Measurements from ENCODE around the gene DPM2. TPM values are rescaled to one million over a fixed set of nuclear protein-coding genes. Genes with fewer than 3 reads are reported as not detected.

The DPM2 gene
- total RNA-seq, 1 donor from 2014 or later, result 17.7 TPM

DNA sequence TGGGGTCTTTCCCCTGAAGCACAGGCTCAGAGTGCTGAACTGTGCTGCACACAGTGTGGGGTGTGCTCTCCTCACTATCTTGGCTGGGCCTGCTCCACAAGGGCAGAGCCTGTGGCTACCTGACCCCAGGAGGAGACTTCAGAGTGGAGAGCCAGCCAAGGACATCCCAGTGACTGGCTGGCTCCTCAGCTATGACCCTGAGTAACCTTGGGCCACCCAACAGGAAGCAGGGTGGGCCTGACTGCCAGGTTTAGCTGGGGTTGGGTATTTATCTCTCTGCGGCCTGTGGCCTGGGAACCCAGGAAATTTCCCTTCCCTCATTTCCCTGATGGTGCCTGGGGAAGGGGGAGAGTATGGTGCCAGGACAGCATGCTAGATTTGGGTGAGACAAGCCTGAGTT is 45.3 kb upstream of the DPM2 start:
- H3K36me3 ChIP-seq, result no peaks in the 10 kb centered on the region
- intact Hi-C loops (cut with DNase I), result loop anchor here (5.0 kb wide), 1 partner anchor 41 kb away; no protein-coding TSS in a partner anchor
- TF ChIP-seq POLR2AphosphoS5 (IDR thresholded peaks at IDR 0.05; ENCODE audit: insufficient read depth in 1 of 2, low read depth in 1 of 2) (no peak), POLR2A (IDR thresholded peaks at IDR 0.05) (no peak)
- TF ChIP-seq, protein P1, sequence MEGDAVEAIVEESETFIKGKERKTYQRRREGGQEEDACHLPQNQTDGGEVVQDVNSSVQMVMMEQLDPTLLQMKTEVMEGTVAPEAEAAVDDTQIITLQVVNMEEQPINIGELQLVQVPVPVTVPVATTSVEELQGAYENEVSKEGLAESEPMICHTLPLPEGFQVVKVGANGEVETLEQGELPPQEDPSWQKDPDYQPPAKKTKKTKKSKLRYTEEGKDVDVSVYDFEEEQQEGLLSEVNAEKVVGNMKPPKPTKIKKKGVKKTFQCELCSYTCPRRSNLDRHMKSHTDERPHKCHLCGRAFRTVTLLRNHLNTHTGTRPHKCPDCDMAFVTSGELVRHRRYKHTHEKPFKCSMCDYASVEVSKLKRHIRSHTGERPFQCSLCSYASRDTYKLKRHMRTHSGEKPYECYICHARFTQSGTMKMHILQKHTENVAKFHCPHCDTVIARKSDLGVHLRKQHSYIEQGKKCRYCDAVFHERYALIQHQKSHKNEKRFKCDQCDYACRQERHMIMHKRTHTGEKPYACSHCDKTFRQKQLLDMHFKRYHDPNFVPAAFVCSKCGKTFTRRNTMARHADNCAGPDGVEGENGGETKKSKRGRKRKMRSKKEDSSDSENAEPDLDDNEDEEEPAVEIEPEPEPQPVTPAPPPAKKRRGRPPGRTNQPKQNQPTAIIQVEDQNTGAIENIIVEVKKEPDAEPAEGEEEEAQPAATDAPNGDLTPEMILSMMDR (IDR thresholded peaks at IDR 0.05), result no peak

DNA sequence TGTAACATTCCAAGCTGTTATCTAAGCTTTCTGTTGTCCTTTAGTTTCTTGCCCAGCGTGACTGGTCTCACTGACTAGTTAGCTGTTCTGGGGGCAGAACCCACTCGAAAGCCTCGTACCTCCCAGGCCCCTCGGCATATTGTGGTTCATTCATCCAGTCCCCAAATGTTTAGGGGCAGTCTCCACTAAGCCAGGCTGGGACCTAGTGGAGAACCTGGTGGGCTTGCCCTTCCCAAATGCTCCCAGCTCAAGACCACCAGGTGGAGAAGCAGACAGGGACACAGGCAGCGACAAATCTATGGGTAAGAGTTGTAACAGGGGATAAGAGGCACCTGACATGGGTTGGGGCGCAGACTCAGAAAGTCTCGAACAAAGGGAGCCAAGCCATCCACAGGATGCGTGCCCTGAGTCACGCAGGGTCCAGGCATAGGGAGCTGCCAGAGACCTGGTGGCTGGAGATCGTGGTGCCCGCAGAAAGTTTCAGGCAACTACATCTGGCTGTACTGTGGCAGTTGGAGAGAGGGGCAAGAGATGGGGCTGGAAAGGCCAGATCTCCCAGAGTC is 44.0 kb upstream of the DPM2 start:
- H3K27ac ChIP-seq, result peak overlapping the region; percentile 94
- intact Hi-C loops (cut with DNase I), result loop anchor here (5.0 kb wide), 1 partner anchor 39 kb away; no protein-coding TSS in a partner anchor
- no peak for DNase-seq (ENCODE audit: extremely low spot score in 2 of 2)
- H3K9me3 ChIP-seq, result no peaks in the 10 kb centered on the region
- H3K4me1 ChIP-seq, result peaks cover 44% of the 10 kb centered on the region
- TF ChIP-seq POLR2A (IDR thresholded peaks at IDR 0.05) (no peak), POLR2AphosphoS5 (IDR thresholded peaks at IDR 0.05; ENCODE audit: insufficient read depth in 1 of 2, low read depth in 1 of 2) (no peak)
- TF ChIP-seq, protein P1 (IDR thresholded peaks at IDR 0.05), result no peak
- no peaks in the 10 kb centered on the region for H3K36me3 ChIP-seq
- H3K4me3 ChIP-seq, result peak overlapping the region; percentile 78 to 95
- no peaks in the 10 kb centered on the region for H3K27me3 ChIP-seq

More for the DNA sequence above, 45.3 kb upstream of the DPM2 start:
- peaks cover 31% of the 10 kb centered on the region for H3K4me1 ChIP-seq
- no peaks in the 10 kb centered on the region for H3K27me3 ChIP-seq
- H3K9me3 ChIP-seq, result no peaks in the 10 kb centered on the region
- H3K4me3 ChIP-seq, result no peak overlapping the region
- H3K27ac ChIP-seq, result peak overlapping the region; percentile 94
- no peak for DNase-seq (ENCODE audit: extremely low spot score in 2 of 2)

DNA sequence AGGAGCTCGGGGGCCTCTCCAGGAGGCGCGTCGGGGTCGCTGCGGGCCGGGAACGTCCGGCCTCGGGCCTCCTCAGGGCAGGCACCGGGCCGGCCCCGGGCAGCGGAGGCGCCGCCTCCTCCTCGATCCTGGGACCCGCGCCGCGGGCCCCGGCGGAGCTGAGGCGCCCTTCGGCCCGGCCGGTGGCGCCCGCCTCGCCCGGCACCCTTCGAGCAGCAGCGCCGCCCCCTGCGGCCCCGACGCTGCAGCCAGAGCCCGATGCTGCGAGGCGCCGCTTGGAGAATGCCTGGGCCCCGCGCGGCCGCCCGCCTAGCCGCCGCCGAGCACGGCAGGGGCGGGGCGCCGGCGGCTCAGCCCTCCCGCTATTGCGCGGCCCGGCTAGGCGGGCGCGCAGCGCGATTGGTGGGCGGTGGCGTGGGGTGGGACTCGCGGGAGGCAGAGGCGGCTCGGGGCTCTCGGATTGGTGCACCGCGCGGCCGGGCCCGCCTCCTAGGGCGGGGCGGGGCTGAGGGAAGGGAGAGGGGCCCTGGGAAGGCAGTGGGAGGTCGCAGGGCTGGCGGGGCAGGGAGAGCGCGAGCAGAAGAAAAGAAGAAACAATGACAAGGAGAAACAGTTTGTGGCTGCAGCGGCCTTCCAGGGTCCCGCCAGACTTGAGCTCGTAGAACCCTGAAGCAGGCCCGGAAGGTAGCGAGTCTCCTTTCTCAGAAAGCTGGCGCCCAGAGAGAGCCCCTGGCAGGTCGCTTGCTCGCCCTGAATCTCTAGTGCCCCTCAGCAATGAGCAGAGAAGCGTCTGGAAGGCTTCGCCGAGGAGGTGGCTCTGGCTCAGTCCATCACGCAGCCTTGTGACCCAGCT is 43.3 kb upstream of the DPM2 start, which contains the start of gene EEIG1:
Gene EEIG1, minus strand, starts transcription at position 284 of the 853 bp plus-strand sequence. CDS start 852 bp downstream, outside the sequence.
- no peaks in the 10 kb centered on the region for H3K36me3 ChIP-seq
- TF ChIP-seq, protein P1 (IDR thresholded peaks at IDR 0.05), result no peak
- peak in 1 of 2 donors; percentile 87 for TF ChIP-seq POLR2A (IDR thresholded peaks at IDR 0.05)
- peak; percentile 28 to 89 for TF ChIP-seq POLR2AphosphoS5 (IDR thresholded peaks at IDR 0.05; ENCODE audit: insufficient read depth in 1 of 2, low read depth in 1 of 2)
- no peaks in the 10 kb centered on the region for H3K9me3 ChIP-seq
- H3K27me3 ChIP-seq, result no peaks in the 10 kb centered on the region
- peak within 1 kb of the TSS; percentile 96 for H3K27ac ChIP-seq
- H3K4me1 ChIP-seq, result peaks cover 51% of the 10 kb centered on the region
- peak within 1 kb of the TSS; percentile 78 to 95 for H3K4me3 ChIP-seq
- intact Hi-C loops (cut with DNase I), result loop anchor here (5.0 kb wide), 1 partner anchor 39 kb away; no protein-coding TSS in a partner anchor
- DNase-seq (ENCODE audit: extremely low spot score in 2 of 2), result no peak

DNA sequence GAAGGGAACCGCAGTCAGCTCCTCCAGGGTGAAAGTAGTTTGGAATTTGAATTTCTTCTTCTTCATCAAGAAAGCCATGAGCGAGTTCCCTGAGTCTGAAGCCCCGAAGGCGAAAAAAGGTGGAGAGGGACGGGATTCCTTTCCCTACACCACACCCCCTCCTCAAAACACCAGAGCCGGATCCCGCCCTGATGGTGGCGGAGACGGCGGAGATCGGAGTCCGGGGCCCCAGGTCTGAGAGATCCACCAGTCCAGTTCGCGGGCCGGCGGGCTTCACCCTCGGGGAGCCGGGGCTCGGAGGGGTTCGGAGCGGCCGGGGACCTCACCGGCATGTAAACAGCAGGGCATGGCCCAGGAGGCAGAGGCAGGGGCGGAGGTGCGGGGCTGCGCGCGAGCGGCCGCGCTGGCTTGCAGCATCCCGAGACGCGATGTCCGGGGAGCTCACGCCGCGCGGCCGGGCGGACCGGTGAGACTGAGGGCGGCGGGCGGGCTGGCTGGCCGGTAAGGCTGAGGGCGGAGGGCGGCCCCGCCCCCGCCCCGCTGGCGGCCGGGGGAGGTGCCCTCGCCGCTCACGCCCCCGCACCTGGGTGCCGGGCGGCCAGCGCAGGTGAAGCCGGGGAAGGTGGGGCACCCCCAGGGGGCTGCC is 42.5 kb upstream of the DPM2 start:
- no peak for DNase-seq (ENCODE audit: extremely low spot score in 2 of 2)
- peak overlapping the region; percentile 78 to 95 for H3K4me3 ChIP-seq
- intact Hi-C loops (cut with DNase I), result loop anchor here (5.0 kb wide), 1 partner anchor 38 kb away; no protein-coding TSS in a partner anchor
- no peaks in the 10 kb centered on the region for H3K9me3 ChIP-seq
- H3K36me3 ChIP-seq, result no peaks in the 10 kb centered on the region
- H3K4me1 ChIP-seq, result peaks cover 59% of the 10 kb centered on the region
- peak in 1 of 2 donors; percentile 73 for TF ChIP-seq POLR2A (IDR thresholded peaks at IDR 0.05)
- TF ChIP-seq POLR2AphosphoS5 (IDR thresholded peaks at IDR 0.05; ENCODE audit: insufficient read depth in 1 of 2, low read depth in 1 of 2), result no peak
- H3K27me3 ChIP-seq, result no peaks in the 10 kb centered on the region
- peak overlapping the region; percentile 96 for H3K27ac ChIP-seq
